HCT116 (cell line): ENCODE results near the gene SP9. TPM values are rescaled to one million over a fixed set of nuclear protein-coding genes. Genes with fewer than 3 reads are reported as not detected.
A peak's percentile ranks its signal among the peaks of the same experiment; 100 is the strongest.

Experiments used
- ATAC-seq: fragments of 200-7000 bp; cut with Tn5 transposase; 2 replicates; pipeline ENCODE4 v1.9.1; 2020; ENCODE audit warnings: mild to moderate bottlenecking, moderate library complexity
- BruUV-seq: library from RNA; stranded (reverse); fragments of 400-500 nt; replicated peaks from 2 replicates; lab custom pipeline; 2021; lab: Mats Ljungman, UMichigan
- CTCF ChIA-PET: fragments of 300-600 bp; sonication (Branson Sonifier 250); formaldehyde crosslinking; loops from one replicate; lab custom pipeline; 2021; ENCODE audit warnings: antibody characterized with exemption; lab: Charles Lee
- POLR2A ChIA-PET: fragments of 300-600, 350-600 bp; sonication (Branson Sonifier 250); formaldehyde crosslinking; loops from one replicate; lab custom pipeline; 2021; ENCODE audit warnings: antibody characterized with exemption; lab: Charles Lee
- RAD21 ChIA-PET, 2 experiments: fragments of 300-600 bp; sonication (Branson Sonifier 250); formaldehyde crosslinking; loops; one replicate each; lab custom pipeline; 2023; ENCODE audit warnings: low total read pairs in 2 of 2; ENCODE audit not compliant: uncharacterized antibody in 2 of 2, unreplicated experiment in 2 of 2, low non-redundant PET in 1 of 2; lab: Charles Lee
- DNase-seq: peaks from one replicate; pipeline ENCODE4 v3.0.0-alpha.2; 2010; ENCODE audit warnings: low read depth, low spot score
- H2AFZ ChIP-seq: fragments of 200-600 bp; shearing (Covaris generic), sonication (generic); 2 replicates; pipeline ENCODE4 v1.6.1; 2017; ENCODE audit warnings: low read depth, mixed run types, mixed read lengths, antibody characterized with exemption, low read length; ENCODE audit not compliant: poor library complexity, severe bottlenecking
- H3K27ac ChIP-seq: 2 replicates; pipeline ENCODE4 v1.5.1; 2012; ENCODE audit warnings: low read depth, low read length
- H3K27me3 ChIP-seq: fragments of 200-600 bp; sonication (generic); 2 replicates; pipeline ENCODE4 v1.6.1; 2016; ENCODE audit warnings: mixed run types, low read length, mixed read lengths; ENCODE audit not compliant: insufficient read depth
- H3K36me3 ChIP-seq, 2 experiments: fragments of 200-500 bp in 1 of 2; fragments of 200-600 bp in 1 of 2; sonication (Bioruptor generic) in 1 of 2; sonication (generic) in 1 of 2; 2 replicates each; pipeline versions ENCODE4 v1.5.1 to v1.6.1; 2014 to 2016; ENCODE audit warnings: low read length in 2 of 2, inconsistent platforms in 1 of 2, mixed read lengths in 1 of 2, mixed run types in 1 of 2; ENCODE audit not compliant: insufficient read depth in 2 of 2, control insufficient read depth in 1 of 2
- H3K4me1 ChIP-seq, 2 experiments: fragments of 200-600 bp in 1 of 2; sonication (generic) in 1 of 2; 2 replicates each; pipeline versions ENCODE4 v1.5.1 to v1.6.1; 2012 to 2017; ENCODE audit warnings: low read length in 2 of 2, inconsistent platforms in 1 of 2, mild to moderate bottlenecking in 1 of 2, mixed read lengths in 1 of 2, mixed run types in 1 of 2, moderate library complexity in 1 of 2; ENCODE audit not compliant: insufficient read depth in 2 of 2, control insufficient read depth in 1 of 2
- H3K4me2 ChIP-seq: fragments of 200-600 bp; sonication (generic); 2 replicates; pipeline ENCODE4 v1.6.1; 2017; ENCODE audit warnings: mixed run types, low read length, mixed read lengths
- H3K4me3 ChIP-seq, 2 experiments: fragments of 200-600 bp in 1 of 2; sonication (generic) in 1 of 2; replicated peaks in 1 of 2; 2 replicates each; pipeline ENCODE4 v1.5.1; 2011 to 2016; ENCODE audit warnings: low read length in 2 of 2, control low read depth in 1 of 2, low read depth in 1 of 2, mild to moderate bottlenecking in 1 of 2, mixed read lengths in 1 of 2, mixed run types in 1 of 2
- H3K79me2 ChIP-seq: fragments of 200-600 bp; sonication (generic); 2 replicates; pipeline ENCODE4 v1.6.1; 2017; ENCODE audit warnings: mild to moderate bottlenecking, mixed run types, low read length, moderate library complexity, mixed read lengths; ENCODE audit not compliant: insufficient read depth
- H3K9ac ChIP-seq: fragments of 200-600 bp; sonication (generic); 2 replicates; pipeline ENCODE4 v1.6.1; 2016; ENCODE audit warnings: low read length, mixed read lengths
- H3K9me2 ChIP-seq: fragments of 200-600 bp; sonication (generic), shearing (Covaris generic); 2 replicates; pipeline ENCODE4 v1.6.1; 2017; ENCODE audit warnings: mixed run types, mild to moderate bottlenecking, moderate library complexity; ENCODE audit not compliant: insufficient read depth
- H3K9me3 ChIP-seq, 2 experiments: fragments of 200-500 bp in 1 of 2; fragments of 200-600 bp in 1 of 2; sonication (Bioruptor generic) in 1 of 2; sonication (generic) in 1 of 2; 2 replicates each; pipeline ENCODE4 v1.6.1; 2014 to 2017; ENCODE audit warnings: low read length in 2 of 2, mixed read lengths in 2 of 2, inconsistent platforms in 1 of 2, low read depth in 1 of 2, mild to moderate bottlenecking in 1 of 2, mixed run types in 1 of 2, moderate library complexity in 1 of 2; ENCODE audit not compliant: control insufficient read depth in 1 of 2, insufficient read depth in 1 of 2
- H4K20me1 ChIP-seq: fragments of 200-600 bp; sonication (generic), shearing (Covaris generic); 2 replicates; pipeline ENCODE4 v1.6.1; 2017; ENCODE audit warnings: mixed run types, mild to moderate bottlenecking, moderate library complexity; ENCODE audit not compliant: insufficient read depth
- CBX3 ChIP-seq: IDR thresholded peaks from 2 replicates; pipeline ENCODE4 v1.6.1; 2012; ENCODE audit warnings: low read depth
- EGR1 ChIP-seq: IDR thresholded peaks from 2 replicates; pipeline ENCODE4 v1.6.1; 2012; ENCODE audit warnings: low read depth
- ELF1 ChIP-seq: IDR thresholded peaks from 2 replicates; pipeline ENCODE4 v1.6.1; 2012; ENCODE audit warnings: low read depth, borderline replicate concordance
- FOSL1 ChIP-seq: IDR thresholded peaks from 2 replicates; pipeline ENCODE4 v1.6.1; 2012; ENCODE audit warnings: low read depth
- MAX ChIP-seq: IDR thresholded peaks from 2 replicates; pipeline ENCODE4 v1.6.1; 2012
- POLR2AphosphoS5 ChIP-seq: IDR thresholded peaks from 2 replicates; pipeline ENCODE4 v1.6.1; 2011; ENCODE audit warnings: mild to moderate bottlenecking, low read depth, low read length, moderate library complexity
- RAD21 ChIP-seq: IDR thresholded peaks from 2 replicates; pipeline ENCODE4 v1.6.1; 2012; ENCODE audit warnings: low read depth, mild to moderate bottlenecking
- SP1 ChIP-seq: IDR thresholded peaks from 2 replicates; pipeline ENCODE4 v1.6.1; 2012; ENCODE audit warnings: low read depth
- SRF ChIP-seq: IDR thresholded peaks from 2 replicates; pipeline ENCODE4 v1.6.1; 2012; ENCODE audit warnings: low read depth
- TCF7L2 ChIP-seq: IDR thresholded peaks from 2 replicates; pipeline ENCODE4 v1.7.0; 2011; ENCODE audit warnings: borderline replicate concordance, inconsistent platforms; ENCODE audit not compliant: insufficient read depth, insufficient read length; ENCODE audit errors: extremely low read depth
- intact Hi-C: fragments of 100-400 bp; cut with micrococcal nuclease; formaldehyde crosslinking; loops from 2 replicates; pipeline ENCODE4 v1.10.0; 2022
- total RNA-seq: library from RNA; stranded (reverse); gene quantifications from one replicate; pipeline ENCODE4 v1.2.1, GENCODE V29; 2021; ENCODE audit not compliant: unreplicated experiment
- TF ChIP-seq, protein P1 (sequence below): IDR thresholded peaks from 2 replicates; pipeline ENCODE4 v1.6.1; 2012; ENCODE audit warnings: low read depth
- TF ChIP-seq, protein P2 (sequence below): IDR thresholded peaks from 2 replicates; pipeline ENCODE4 v1.6.1; 2011; ENCODE audit warnings: mild to moderate bottlenecking, low read length, moderate library complexity; ENCODE audit not compliant: insufficient replicate concordance; ENCODE audit errors: extremely low read depth
- TF ChIP-seq, protein P3 (sequence below), 3 experiments: fragments of 200-600 bp in 1 of 3; sonication (generic) in 1 of 3; IDR thresholded peaks in 2 of 3; conservative IDR thresholded peaks in 1 of 3; 2 replicates each; pipeline ENCODE4 v1.5.1; 2012 to 2017; ENCODE audit warnings: low read depth in 2 of 3, low read length in 2 of 3, antibody characterized with exemption in 1 of 3, borderline replicate concordance in 1 of 3, control low read depth in 1 of 3, mild to moderate bottlenecking in 1 of 3, mixed read lengths in 1 of 3, mixed run types in 1 of 3, moderate library complexity in 1 of 3; ENCODE audit not compliant: insufficient read depth in 1 of 3

SP9 gene
- total RNA-seq, 1 experiment from 2014 or later, result 0.69 TPM

GRCh38 chr2:174343623-174344455, 9.1 kb downstream of the SP9 start (continued):
- TF ChIP-seq, protein P1, sequence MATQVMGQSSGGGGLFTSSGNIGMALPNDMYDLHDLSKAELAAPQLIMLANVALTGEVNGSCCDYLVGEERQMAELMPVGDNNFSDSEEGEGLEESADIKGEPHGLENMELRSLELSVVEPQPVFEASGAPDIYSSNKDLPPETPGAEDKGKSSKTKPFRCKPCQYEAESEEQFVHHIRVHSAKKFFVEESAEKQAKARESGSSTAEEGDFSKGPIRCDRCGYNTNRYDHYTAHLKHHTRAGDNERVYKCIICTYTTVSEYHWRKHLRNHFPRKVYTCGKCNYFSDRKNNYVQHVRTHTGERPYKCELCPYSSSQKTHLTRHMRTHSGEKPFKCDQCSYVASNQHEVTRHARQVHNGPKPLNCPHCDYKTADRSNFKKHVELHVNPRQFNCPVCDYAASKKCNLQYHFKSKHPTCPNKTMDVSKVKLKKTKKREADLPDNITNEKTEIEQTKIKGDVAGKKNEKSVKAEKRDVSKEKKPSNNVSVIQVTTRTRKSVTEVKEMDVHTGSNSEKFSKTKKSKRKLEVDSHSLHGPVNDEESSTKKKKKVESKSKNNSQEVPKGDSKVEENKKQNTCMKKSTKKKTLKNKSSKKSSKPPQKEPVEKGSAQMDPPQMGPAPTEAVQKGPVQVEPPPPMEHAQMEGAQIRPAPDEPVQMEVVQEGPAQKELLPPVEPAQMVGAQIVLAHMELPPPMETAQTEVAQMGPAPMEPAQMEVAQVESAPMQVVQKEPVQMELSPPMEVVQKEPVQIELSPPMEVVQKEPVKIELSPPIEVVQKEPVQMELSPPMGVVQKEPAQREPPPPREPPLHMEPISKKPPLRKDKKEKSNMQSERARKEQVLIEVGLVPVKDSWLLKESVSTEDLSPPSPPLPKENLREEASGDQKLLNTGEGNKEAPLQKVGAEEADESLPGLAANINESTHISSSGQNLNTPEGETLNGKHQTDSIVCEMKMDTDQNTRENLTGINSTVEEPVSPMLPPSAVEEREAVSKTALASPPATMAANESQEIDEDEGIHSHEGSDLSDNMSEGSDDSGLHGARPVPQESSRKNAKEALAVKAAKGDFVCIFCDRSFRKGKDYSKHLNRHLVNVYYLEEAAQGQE, result no peak

- H3K27ac ChIP-seq, result no peak overlapping the region
- intact Hi-C loops, result loop anchor here (1.0 to 5.0 kb wide), 4 partner anchors 268 to 943 kb away; no protein-coding TSS in a partner anchor
- DNase-seq (peak; percentile 46), ATAC-seq (peak; percentile 58)
- H3K79me2 ChIP-seq, result no peaks in the 10 kb centered on the region
- POLR2A ChIA-PET, result no interaction called here
- no peak overlapping the region for H3K4me2 ChIP-seq
- peaks cover 0 to 10% of the 10 kb centered on the region in 2 experiments; a peak in 1 of 4 replicates for H3K36me3 ChIP-seq
- CTCF ChIA-PET, result interaction anchor here (0.8 to 1.2 kb wide), 4 partner anchors 187 to 945 kb away, joined by 3 to 6 read pairs (median 4); no protein-coding TSS in a partner anchor
- H2AFZ ChIP-seq, result no peak overlapping the region
- H3K9me3 ChIP-seq, result no peaks in the 10 kb centered on the region
- no peak overlapping the region for H3K9ac ChIP-seq
- no peaks in the 10 kb centered on the region for H3K27me3 ChIP-seq
- peaks cover 0 to 12% of the 10 kb centered on the region in 2 experiments; a peak in 2 of 4 replicates for H3K4me1 ChIP-seq
- RAD21 ChIA-PET, result no interaction called here
- no TSS peak for BruUV-seq
- no peaks in the 10 kb centered on the region for H4K20me1 ChIP-seq
- no peaks in the 10 kb centered on the region for H3K9me2 ChIP-seq
- H3K4me3 ChIP-seq, result no peak overlapping the region
- no peak for TF ChIP-seq TCF7L2
- no peak for TF ChIP-seq EGR1
- TF ChIP-seq, protein P2, sequence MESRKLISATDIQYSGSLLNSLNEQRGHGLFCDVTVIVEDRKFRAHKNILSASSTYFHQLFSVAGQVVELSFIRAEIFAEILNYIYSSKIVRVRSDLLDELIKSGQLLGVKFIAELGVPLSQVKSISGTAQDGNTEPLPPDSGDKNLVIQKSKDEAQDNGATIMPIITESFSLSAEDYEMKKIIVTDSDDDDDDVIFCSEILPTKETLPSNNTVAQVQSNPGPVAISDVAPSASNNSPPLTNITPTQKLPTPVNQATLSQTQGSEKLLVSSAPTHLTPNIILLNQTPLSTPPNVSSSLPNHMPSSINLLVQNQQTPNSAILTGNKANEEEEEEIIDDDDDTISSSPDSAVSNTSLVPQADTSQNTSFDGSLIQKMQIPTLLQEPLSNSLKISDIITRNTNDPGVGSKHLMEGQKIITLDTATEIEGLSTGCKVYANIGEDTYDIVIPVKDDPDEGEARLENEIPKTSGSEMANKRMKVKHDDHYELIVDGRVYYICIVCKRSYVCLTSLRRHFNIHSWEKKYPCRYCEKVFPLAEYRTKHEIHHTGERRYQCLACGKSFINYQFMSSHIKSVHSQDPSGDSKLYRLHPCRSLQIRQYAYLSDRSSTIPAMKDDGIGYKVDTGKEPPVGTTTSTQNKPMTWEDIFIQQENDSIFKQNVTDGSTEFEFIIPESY, result no peak
- peak; percentile 83 for TF ChIP-seq RAD21
- no peak for TF ChIP-seq MAX
- peak; percentile 23; the same call in 1 of the 2 replicates for TF ChIP-seq FOSL1
- TF ChIP-seq, protein P3, sequence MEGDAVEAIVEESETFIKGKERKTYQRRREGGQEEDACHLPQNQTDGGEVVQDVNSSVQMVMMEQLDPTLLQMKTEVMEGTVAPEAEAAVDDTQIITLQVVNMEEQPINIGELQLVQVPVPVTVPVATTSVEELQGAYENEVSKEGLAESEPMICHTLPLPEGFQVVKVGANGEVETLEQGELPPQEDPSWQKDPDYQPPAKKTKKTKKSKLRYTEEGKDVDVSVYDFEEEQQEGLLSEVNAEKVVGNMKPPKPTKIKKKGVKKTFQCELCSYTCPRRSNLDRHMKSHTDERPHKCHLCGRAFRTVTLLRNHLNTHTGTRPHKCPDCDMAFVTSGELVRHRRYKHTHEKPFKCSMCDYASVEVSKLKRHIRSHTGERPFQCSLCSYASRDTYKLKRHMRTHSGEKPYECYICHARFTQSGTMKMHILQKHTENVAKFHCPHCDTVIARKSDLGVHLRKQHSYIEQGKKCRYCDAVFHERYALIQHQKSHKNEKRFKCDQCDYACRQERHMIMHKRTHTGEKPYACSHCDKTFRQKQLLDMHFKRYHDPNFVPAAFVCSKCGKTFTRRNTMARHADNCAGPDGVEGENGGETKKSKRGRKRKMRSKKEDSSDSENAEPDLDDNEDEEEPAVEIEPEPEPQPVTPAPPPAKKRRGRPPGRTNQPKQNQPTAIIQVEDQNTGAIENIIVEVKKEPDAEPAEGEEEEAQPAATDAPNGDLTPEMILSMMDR (IDR thresholded peaks at IDR 0.05 in 2 of 3, conservative IDR thresholded peaks at IDR 0.05 in 1 of 3; ENCODE audit: borderline replicate concordance in 1 of 3, insufficient read depth in 1 of 3, low read depth in 2 of 3, low read length in 2 of 3), result peak; percentile 29 to 63 (median 61); a peak in 5 of 6 replicates
- TF ChIP-seq SP1, result no peak
- no peak for TF ChIP-seq ELF1
- TF ChIP-seq CBX3, result no peak
- no peak for TF ChIP-seq SRF
- no peak for TF ChIP-seq POLR2AphosphoS5
These were observed 10.1 kb downstream of the SP9 start for GRCh38 chr2:174344716-174345461.
